ENCODE data around the gene SLC9A3.
A peak's percentile ranks its signal among the peaks of the same experiment; 100 is the strongest.

Gene SLC9A3

DNA sequence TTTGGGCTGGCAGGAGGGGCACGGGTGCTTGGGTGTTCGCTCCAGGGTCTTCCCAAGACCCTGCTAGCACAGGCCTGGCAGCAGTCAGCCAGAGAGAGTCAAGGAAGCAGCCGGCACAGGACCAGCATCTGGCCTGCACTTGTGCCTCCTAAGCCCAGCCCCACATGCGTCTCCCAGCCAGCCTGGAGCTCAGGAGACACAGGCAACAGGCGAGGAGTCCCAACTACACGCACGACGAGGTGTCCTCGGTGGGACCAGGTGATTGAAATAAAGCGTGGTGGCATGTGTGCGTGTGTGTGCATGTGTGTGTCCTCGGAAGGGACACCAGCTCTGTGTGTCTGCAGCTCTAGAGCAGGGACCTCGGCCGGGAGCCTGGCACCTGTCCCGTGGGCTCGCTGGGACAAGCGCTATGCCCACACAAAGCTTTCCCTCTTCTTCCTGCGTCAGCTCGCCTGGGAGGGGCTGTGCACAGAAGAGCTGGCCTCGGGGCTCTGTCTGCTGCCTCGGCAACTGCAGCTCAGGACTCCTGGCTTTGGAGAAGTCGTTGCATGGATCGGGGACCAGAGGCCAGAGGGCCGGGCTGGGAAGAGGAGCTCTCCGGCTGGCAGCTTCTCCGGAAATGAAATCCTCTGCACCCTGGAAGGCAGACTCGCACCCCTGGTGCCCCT lies 14.7 kb upstream of the SLC9A3 start:
- Histone ChIP-seq H3K27ac (replicated peaks; ENCODE audit: low read length) (no peak overlapping the region), H3K14ac (ENCODE audit: low read length) (peak overlapping the region; percentile 90), H2BK15ac (ENCODE audit: low read length) (no peak overlapping the region), H3K4ac (ENCODE audit: low read length) (no peak overlapping the region), H2BK120ac (ENCODE audit: low read depth, low read length) (no peak overlapping the region), H4K8ac (ENCODE audit: low read depth, low read length) (peak overlapping the region; percentile 82), H3K36me3 (replicated peaks in 1 of 2; ENCODE audit: control insufficient read depth in 2 of 2, insufficient read depth in 2 of 2, low read length in 2 of 2) (no peaks in the 10 kb centered on the region), H3K18ac (ENCODE audit: low read length) (peak overlapping the region; percentile 80), H2BK5ac (ENCODE audit: low read length) (peak overlapping the region; percentile 35), H3K4me3 (ENCODE audit: low read length in 2 of 2) (no peak overlapping the region), H3K23ac (ENCODE audit: low read depth, low read length, poor library complexity) (peak overlapping the region; percentile 52), H3K4me2 (ENCODE audit: insufficient read depth, low read length, poor library complexity, severe bottlenecking) (no peak overlapping the region), H3K9me3 (replicated peaks in 1 of 2; ENCODE audit: control insufficient read depth in 2 of 2, insufficient read depth in 1 of 2, low read depth in 1 of 2, low read length in 2 of 2) (no peaks in the 10 kb centered on the region), H2AK5ac (ENCODE audit: low read depth, low read length) (peak overlapping the region; percentile 36), H2BK12ac (ENCODE audit: low read length) (peak overlapping the region; percentile 58), H3K4me1 (ENCODE audit: control insufficient read depth in 2 of 2, insufficient read depth in 1 of 2, low read depth in 1 of 2, low read length in 2 of 2) (peaks cover 17 to 23% of the 10 kb centered on the region in 2 donors), H2AFZ (ENCODE audit: low read length) (peak overlapping the region; percentile 20), H4K91ac (ENCODE audit: low read depth, low read length, poor library complexity) (peak overlapping the region; percentile 38), H3K79me1 (ENCODE audit: low read depth, low read length) (peaks cover 3% of the 10 kb centered on the region), H3K27me3 (ENCODE audit: control insufficient read depth in 3 of 3, insufficient read depth in 3 of 3, low read depth in 1 of 3, low read length in 3 of 3) (peaks cover 0 to 53% (median 0%) of the 10 kb centered on the region in 3 experiments), H3K9ac (ENCODE audit: low read depth, low read length, poor library complexity) (peak overlapping the region; percentile 70)
- WGBS, 2 donors (ENCODE audit: extremely low coverage in 2 of 2, insufficient read length in 2 of 2, insufficient replicate concordance in 1 of 2), result no CpG with 5 or more reads among the region's 27 CpGs
- DNase-seq (ENCODE audit: low spot score), result no peak

DNA sequence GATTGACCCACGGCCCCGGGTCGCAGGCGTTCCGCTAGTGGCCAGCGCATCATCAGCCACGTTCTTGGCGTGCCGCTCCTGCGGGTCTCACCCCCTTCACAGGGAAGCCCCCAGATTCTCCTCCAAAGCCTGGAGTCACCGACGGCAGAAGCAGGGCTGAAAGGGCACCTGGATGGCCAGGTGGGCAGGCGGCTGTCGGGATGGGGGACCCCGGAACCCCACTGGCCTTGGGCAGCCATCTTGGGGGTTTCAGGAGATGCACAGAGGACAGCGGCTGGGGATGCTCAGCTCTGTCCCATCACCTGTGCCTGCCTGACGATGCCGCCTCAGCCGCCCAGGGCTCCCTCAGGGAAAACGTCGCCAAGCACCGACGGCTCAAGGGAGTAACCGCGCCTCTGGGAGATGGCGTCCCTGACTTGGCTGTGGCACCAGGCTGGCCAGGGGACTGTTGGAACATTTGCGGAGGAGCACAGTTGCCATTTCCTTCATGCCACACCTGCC lies 14.1 kb upstream of the SLC9A3 start:
- H3K27ac ChIP-seq (replicated peaks; ENCODE audit: low read length), result no peak overlapping the region
- H3K79me1 ChIP-seq (ENCODE audit: low read depth, low read length), result no peaks in the 10 kb centered on the region
- H2BK12ac ChIP-seq (ENCODE audit: low read length), result peak overlapping the region; percentile 58
- H3K36me3 ChIP-seq (replicated peaks in 1 of 2; ENCODE audit: control insufficient read depth in 2 of 2, insufficient read depth in 2 of 2, low read length in 2 of 2), result no peaks in the 10 kb centered on the region
- H2AFZ ChIP-seq (ENCODE audit: low read length), result no peak overlapping the region
- no peak overlapping the region for H2BK120ac ChIP-seq (ENCODE audit: low read depth, low read length)
- no peaks in the 10 kb centered on the region for H3K9me3 ChIP-seq (replicated peaks in 1 of 2; ENCODE audit: control insufficient read depth in 2 of 2, insufficient read depth in 1 of 2, low read depth in 1 of 2, low read length in 2 of 2)
- peak overlapping the region; percentile 90 for H3K14ac ChIP-seq (ENCODE audit: low read length)
- H3K4me1 ChIP-seq (ENCODE audit: control insufficient read depth in 2 of 2, insufficient read depth in 1 of 2, low read depth in 1 of 2, low read length in 2 of 2), result peaks cover 22 to 29% of the 10 kb centered on the region in 2 donors
- peak overlapping the region; percentile 35 for H2BK5ac ChIP-seq (ENCODE audit: low read length)
- peaks cover 0 to 57% (median 0%) of the 10 kb centered on the region in 3 experiments for H3K27me3 ChIP-seq (ENCODE audit: control insufficient read depth in 3 of 3, insufficient read depth in 3 of 3, low read depth in 1 of 3, low read length in 3 of 3)
- peak overlapping the region; percentile 48 for H3K18ac ChIP-seq (ENCODE audit: low read length)
- H4K8ac ChIP-seq (ENCODE audit: low read depth, low read length), result peak overlapping the region; percentile 29
- no peak overlapping the region for H3K4ac ChIP-seq (ENCODE audit: low read length)
- peak overlapping the region; percentile 36 for H2AK5ac ChIP-seq (ENCODE audit: low read depth, low read length)
- peak overlapping the region; percentile 17 for H3K23ac ChIP-seq (ENCODE audit: low read depth, low read length, poor library complexity)
- peak overlapping the region; percentile 92 for H2BK15ac ChIP-seq (ENCODE audit: low read length)
- H3K4me2 ChIP-seq (ENCODE audit: insufficient read depth, low read length, poor library complexity, severe bottlenecking), result no peak overlapping the region
- no peak overlapping the region for H3K9ac ChIP-seq (ENCODE audit: low read depth, low read length, poor library complexity)
- WGBS, 2 donors (ENCODE audit: extremely low coverage in 2 of 2, insufficient read length in 2 of 2, insufficient replicate concordance in 1 of 2), result no CpG with 5 or more reads among the region's 27 CpGs
- H4K91ac ChIP-seq (ENCODE audit: low read depth, low read length, poor library complexity), result no peak overlapping the region
- DNase-seq (ENCODE audit: low spot score), result no peak
- H3K4me3 ChIP-seq (ENCODE audit: low read length in 2 of 2), result no peak overlapping the region

DNA sequence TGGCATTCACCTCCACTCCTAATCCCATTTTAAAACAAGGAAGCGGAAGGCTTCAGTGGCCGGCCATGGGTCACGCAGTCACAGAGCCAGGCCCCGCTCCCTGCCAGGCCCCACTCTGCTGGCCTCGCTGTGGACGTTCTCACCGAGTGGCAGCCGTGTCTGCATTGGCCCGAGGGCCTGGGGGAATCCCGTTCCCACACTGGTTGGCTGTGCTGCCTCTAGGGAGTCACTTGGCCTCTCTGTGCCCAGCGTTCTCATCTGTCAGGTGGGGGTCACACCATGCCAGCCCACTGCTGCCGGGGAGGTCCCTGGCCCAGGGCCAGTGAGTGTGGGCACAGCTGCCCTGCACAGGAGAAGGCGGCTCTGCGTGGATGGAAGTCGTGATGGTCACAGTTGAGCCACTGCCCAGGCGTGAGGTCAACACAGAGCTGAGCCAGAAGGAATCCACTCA lies 13.4 kb upstream of the SLC9A3 start:
- peaks cover 24 to 36% of the 10 kb centered on the region in 2 donors for H3K4me1 ChIP-seq (ENCODE audit: control insufficient read depth in 2 of 2, insufficient read depth in 1 of 2, low read depth in 1 of 2, low read length in 2 of 2)
- no peaks in the 10 kb centered on the region for H3K79me1 ChIP-seq (ENCODE audit: low read depth, low read length)
- peak overlapping the region; percentile 92 for H2BK15ac ChIP-seq (ENCODE audit: low read length)
- no peak overlapping the region for H3K4me2 ChIP-seq (ENCODE audit: insufficient read depth, low read length, poor library complexity, severe bottlenecking)
- peak overlapping the region; percentile 71 for H3K18ac ChIP-seq (ENCODE audit: low read length)
- WGBS, 2 donors (ENCODE audit: extremely low coverage in 2 of 2, insufficient read length in 2 of 2, insufficient replicate concordance in 1 of 2), result no CpG with 5 or more reads among the region's 16 CpGs
- no peak overlapping the region for H2BK12ac ChIP-seq (ENCODE audit: low read length)
- H3K14ac ChIP-seq (ENCODE audit: low read length), result peak overlapping the region; percentile 82
- peak overlapping the region; percentile 76 for H3K4ac ChIP-seq (ENCODE audit: low read length)
- H3K23ac ChIP-seq (ENCODE audit: low read depth, low read length, poor library complexity), result peak overlapping the region; percentile 89
- H3K36me3 ChIP-seq (replicated peaks in 1 of 2; ENCODE audit: control insufficient read depth in 2 of 2, insufficient read depth in 2 of 2, low read length in 2 of 2), result no peaks in the 10 kb centered on the region
- H3K27ac ChIP-seq (replicated peaks; ENCODE audit: low read length), result no peak overlapping the region
- peaks cover 0 to 59% (median 0%) of the 10 kb centered on the region in 3 experiments for H3K27me3 ChIP-seq (ENCODE audit: control insufficient read depth in 3 of 3, insufficient read depth in 3 of 3, low read depth in 1 of 3, low read length in 3 of 3)
- H2BK120ac ChIP-seq (ENCODE audit: low read depth, low read length), result no peak overlapping the region
- H3K4me3 ChIP-seq (ENCODE audit: low read length in 2 of 2), result no peak overlapping the region
- no peak overlapping the region for H2AFZ ChIP-seq (ENCODE audit: low read length)
- no peaks in the 10 kb centered on the region for H3K9me3 ChIP-seq (replicated peaks in 1 of 2; ENCODE audit: control insufficient read depth in 2 of 2, insufficient read depth in 1 of 2, low read depth in 1 of 2, low read length in 2 of 2)
- no peak overlapping the region for H4K91ac ChIP-seq (ENCODE audit: low read depth, low read length, poor library complexity)
- no peak overlapping the region for H4K8ac ChIP-seq (ENCODE audit: low read depth, low read length)
- no peak for DNase-seq (ENCODE audit: low spot score)
- H2AK5ac ChIP-seq (ENCODE audit: low read depth, low read length), result peak overlapping the region; percentile 36
- peak overlapping the region; percentile 63 for H3K9ac ChIP-seq (ENCODE audit: low read depth, low read length, poor library complexity)
- no peak overlapping the region for H2BK5ac ChIP-seq (ENCODE audit: low read length)

DNA sequence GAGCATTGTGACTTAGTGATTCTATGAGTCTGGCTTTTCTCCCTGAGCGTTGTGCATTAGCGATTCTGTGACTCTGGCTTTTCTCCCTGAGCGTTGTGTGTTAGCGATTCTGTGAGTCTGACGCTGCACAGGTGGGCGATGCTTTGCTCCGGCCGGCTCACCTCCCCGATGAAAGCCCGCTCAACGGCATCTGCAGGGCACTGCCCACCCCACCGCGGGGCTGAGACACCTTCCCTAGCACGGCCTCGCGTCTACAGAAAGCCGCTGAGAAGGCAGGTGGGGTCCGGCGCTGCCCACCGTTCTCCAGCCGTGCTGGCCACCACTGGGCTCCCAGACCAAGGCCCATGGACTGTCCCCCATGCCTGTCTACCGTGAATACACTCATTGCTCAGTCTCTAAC lies 12.8 kb upstream of the SLC9A3 start:
- Histone ChIP-seq H3K4me3 (ENCODE audit: low read length in 2 of 2) (no peak overlapping the region), H2BK12ac (ENCODE audit: low read length) (peak overlapping the region; percentile 41), H3K36me3 (replicated peaks in 1 of 2; ENCODE audit: control insufficient read depth in 2 of 2, insufficient read depth in 2 of 2, low read length in 2 of 2) (no peaks in the 10 kb centered on the region), H3K18ac (ENCODE audit: low read length) (peak overlapping the region; percentile 94), H3K79me1 (ENCODE audit: low read depth, low read length) (no peaks in the 10 kb centered on the region), H4K91ac (ENCODE audit: low read depth, low read length, poor library complexity) (no peak overlapping the region), H3K9ac (ENCODE audit: low read depth, low read length, poor library complexity) (peak overlapping the region; percentile 60), H2BK15ac (ENCODE audit: low read length) (no peak overlapping the region), H3K4me2 (ENCODE audit: insufficient read depth, low read length, poor library complexity, severe bottlenecking) (no peak overlapping the region), H3K9me3 (replicated peaks in 1 of 2; ENCODE audit: control insufficient read depth in 2 of 2, insufficient read depth in 1 of 2, low read depth in 1 of 2, low read length in 2 of 2) (no peaks in the 10 kb centered on the region), H2BK5ac (ENCODE audit: low read length) (no peak overlapping the region), H3K4me1 (ENCODE audit: control insufficient read depth in 2 of 2, insufficient read depth in 1 of 2, low read depth in 1 of 2, low read length in 2 of 2) (peaks cover 24 to 41% of the 10 kb centered on the region in 2 donors), H2AK5ac (ENCODE audit: low read depth, low read length) (peak overlapping the region; percentile 92), H3K27ac (replicated peaks; ENCODE audit: low read length) (no peak overlapping the region), H3K27me3 (ENCODE audit: control insufficient read depth in 3 of 3, insufficient read depth in 3 of 3, low read depth in 1 of 3, low read length in 3 of 3) (peaks cover 0 to 60% (median 0%) of the 10 kb centered on the region in 3 experiments), H3K14ac (ENCODE audit: low read length) (no peak overlapping the region), H3K4ac (ENCODE audit: low read length) (no peak overlapping the region), H4K8ac (ENCODE audit: low read depth, low read length) (no peak overlapping the region), H2BK120ac (ENCODE audit: low read depth, low read length) (no peak overlapping the region), H2AFZ (ENCODE audit: low read length) (no peak overlapping the region), H3K23ac (ENCODE audit: low read depth, low read length, poor library complexity) (peak overlapping the region; percentile 73)
- DNase-seq (ENCODE audit: low spot score), result no peak
- no CpG with 5 or more reads among the region's 22 CpGs for WGBS, 2 donors (ENCODE audit: extremely low coverage in 2 of 2, insufficient read length in 2 of 2, insufficient replicate concordance in 1 of 2)

Measured in neuronal stem cell (in vitro differentiated cells).